ENCODE results near the gene TRPM2.
"Not testable (repeated sequence)": the region's sequence is repeated elsewhere in the genome, so short reads cannot be mapped to it uniquely, and the experiment has no call there.

Gene TRPM2

GRCh38 chr21:44462086-44462833 lies 108.8 kb downstream of the TRPM2 start:
- no peak for DNase-seq (ENCODE audit: low read depth, low spot score)

- no peak for DNase-seq (ENCODE audit: low read depth, low spot score)
Measured at GRCh38 chr21:44462834-44463200, 109.4 kb downstream of the TRPM2 start.

GRCh38 chr21:44463724-44464123 lies 110.3 kb downstream of the TRPM2 start:
- DNase-seq (ENCODE audit: low read depth, low spot score), result no peak

- no peak for DNase-seq (ENCODE audit: low read depth, low spot score)
Measured at GRCh38 chr21:44464351-44464750, 110.9 kb downstream of the TRPM2 start.

- DNase-seq (ENCODE audit: low read depth, low spot score), result no peak
Measured at GRCh38 chr21:44466351-44466954, 113.0 kb downstream of the TRPM2 start.

GRCh38 chr21:44466996-44467858 lies 113.8 kb downstream of the TRPM2 start:
- DNase-seq (ENCODE audit: low read depth, low spot score), result no peak

GRCh38 chr21:44467859-44468195 lies 114.4 kb downstream of the TRPM2 start:
- DNase-seq (ENCODE audit: low read depth, low spot score), result no peak

GRCh38 chr21:44471341-44471740 lies 117.9 kb downstream of the TRPM2 start:
- DNase-seq (ENCODE audit: low read depth, low spot score), result no peak

GRCh38 chr21:44471996-44472395 lies 118.6 kb downstream of the TRPM2 start:
- no peak for DNase-seq (ENCODE audit: low read depth, low spot score)

- no peak for DNase-seq (ENCODE audit: low read depth, low spot score)
Measured at GRCh38 chr21:44473915-44474555, 120.6 kb downstream of the TRPM2 start.

- no peak for DNase-seq (ENCODE audit: low read depth, low spot score)
Measured at GRCh38 chr21:44475266-44475845, 121.9 kb downstream of the TRPM2 start.

GRCh38 chr21:44477131-44477530 lies 123.7 kb downstream of the TRPM2 start:
- DNase-seq (ENCODE audit: low read depth, low spot score), result no peak

- DNase-seq (ENCODE audit: low read depth, low spot score), result no peak
Measured at GRCh38 chr21:44477712-44478111, 124.3 kb downstream of the TRPM2 start.

GRCh38 chr21:44478124-44478800 lies 124.8 kb downstream of the TRPM2 start:
- DNase-seq (ENCODE audit: low read depth, low spot score), result no peak

- DNase-seq (ENCODE audit: low read depth, low spot score), result no peak
Measured at GRCh38 chr21:44478801-44479167, 125.4 kb downstream of the TRPM2 start.

- not testable (repeated sequence) for DNase-seq (ENCODE audit: low read depth, low spot score)
Measured at GRCh38 chr21:44479556-44480199, 126.3 kb downstream of the TRPM2 start.

- DNase-seq (ENCODE audit: low read depth, low spot score), result no peak
Measured at GRCh38 chr21:44480200-44481053, 127.0 kb downstream of the TRPM2 start.

GRCh38 chr21:44482581-44483287 lies 129.3 kb downstream of the TRPM2 start:
- no peak for DNase-seq (ENCODE audit: low read depth, low spot score)
